Dermis microvascular lymphatic vessel endothelial cell (primary cell): ENCODE results near the gene PTDSS2. TPM values are rescaled to one million over a fixed set of nuclear protein-coding genes. Genes with fewer than 3 reads are reported as not detected.
A peak's percentile ranks its signal among the peaks of the same experiment; 100 is the strongest.

Experiments used
- DNase-seq, 2 donors: peaks; one replicate each; pipeline versions ENCODE4 v3.0.0 to v3.0.0-alpha.2; 2010; ENCODE audit warnings: low read depth in 2 of 2
- total RNA-seq: library from RNA; depleted of rRNA; stranded (reverse); fragments of >200 nt; gene quantifications from 2 replicates; pipeline ENCODE4 v1.2.1, GENCODE V29; 2014

Gene PTDSS2
- total RNA-seq, 1 donor from 2014 or later, result 19.4 TPM

DNA sequence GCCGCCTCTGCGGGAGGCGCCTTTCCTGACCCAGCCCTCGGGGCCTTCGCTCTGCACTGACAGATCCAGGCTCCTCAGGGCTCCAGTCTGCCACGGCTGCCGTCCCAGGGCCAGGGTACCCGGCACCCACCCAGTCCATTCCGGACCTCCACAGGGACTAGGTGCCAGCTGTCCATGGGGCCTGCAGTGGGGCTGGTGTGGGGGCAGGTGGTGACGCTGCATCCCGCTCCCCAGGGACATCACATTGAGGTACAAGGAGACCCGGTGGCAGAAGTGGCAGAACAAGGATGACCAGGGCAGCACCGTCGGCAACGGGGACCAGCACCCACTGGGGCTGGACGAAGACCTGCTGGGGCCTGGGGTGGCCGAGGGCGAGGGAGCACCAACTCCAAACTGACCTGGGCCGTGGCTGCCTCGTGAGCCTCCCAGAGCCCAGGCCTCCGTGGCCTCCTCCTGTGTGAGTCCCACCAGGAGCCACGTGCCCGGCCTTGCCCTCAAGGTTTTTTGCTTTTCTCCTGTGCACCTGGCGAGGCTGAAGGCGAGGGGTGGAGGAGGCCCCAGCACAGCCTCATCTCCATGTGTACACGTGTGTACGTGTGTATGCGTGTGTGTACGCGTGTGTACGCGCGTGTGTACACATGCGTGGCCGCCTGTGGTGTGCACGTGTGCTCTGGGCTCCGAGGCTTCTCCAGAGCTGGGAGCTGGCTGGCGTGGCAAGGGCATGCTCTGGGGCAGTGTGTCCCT lies 40.3 kb downstream of the PTDSS2 start:
- no peak for DNase-seq

DNA sequence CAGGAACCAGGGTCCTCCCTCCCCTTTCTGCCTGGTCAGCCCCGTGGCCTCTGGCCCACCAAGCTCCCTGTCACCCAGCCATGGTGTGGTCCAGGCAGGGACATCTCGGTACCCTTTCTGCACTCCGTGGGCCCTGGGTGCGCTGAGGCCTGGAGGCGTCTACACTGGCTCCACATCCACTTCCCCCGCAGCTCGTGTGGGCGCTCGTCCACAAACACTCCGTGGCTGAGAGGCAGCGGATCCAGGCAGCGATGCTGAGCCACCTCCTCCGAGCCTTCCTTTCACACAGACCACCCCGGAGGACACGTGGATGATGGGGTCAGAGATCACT lies 40.8 kb downstream of the PTDSS2 start:
- no peak for DNase-seq

GRCh38 chr11:491358-491757 lies 41.3 kb downstream of the PTDSS2 start:
- no peak for DNase-seq

- DNase-seq, result no peak
Observed at GRCh38 chr11:492427-493226, 42.5 kb downstream of the PTDSS2 start.

- no peak for DNase-seq
Observed at GRCh38 chr11:494761-495536, 44.9 kb downstream of the PTDSS2 start.

GRCh38 chr11:495537-495931 lies 45.5 kb downstream of the PTDSS2 start:
- DNase-seq, result peak in 1 of 2 donors; percentile 50

DNA sequence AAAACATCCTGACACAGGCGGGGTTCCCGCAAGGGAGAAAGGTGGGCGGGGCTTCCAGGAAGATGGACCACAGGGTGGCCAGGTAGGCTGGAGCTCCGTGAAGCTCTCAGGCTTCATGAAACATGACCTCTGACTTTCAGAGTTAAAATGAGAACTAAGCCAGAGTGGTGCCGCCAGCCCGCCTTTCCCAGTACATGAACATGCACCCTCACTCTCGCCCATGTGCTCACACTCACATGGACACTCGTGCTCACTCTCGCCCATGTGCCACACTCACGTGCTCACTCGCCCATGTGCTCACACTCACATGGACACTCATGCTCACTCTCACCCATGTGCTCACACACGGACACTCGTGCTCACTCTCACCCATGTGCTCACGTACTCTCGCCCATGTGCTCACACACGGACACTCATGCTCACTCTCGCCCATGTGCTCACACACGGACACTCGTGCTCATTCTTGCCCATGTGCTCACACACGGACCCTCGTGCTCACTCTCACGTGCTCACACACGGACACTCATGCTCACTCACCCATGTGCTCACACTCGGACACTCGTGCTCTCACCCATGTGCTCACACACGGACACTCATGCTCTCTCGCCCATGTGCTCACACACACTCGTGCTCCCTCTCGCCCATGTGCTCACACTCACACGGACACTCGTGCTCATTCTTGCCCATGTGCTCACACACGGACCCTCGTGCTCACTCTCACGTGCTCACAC lies 46.9 kb downstream of the PTDSS2 start:
- no peak for DNase-seq

DNA sequence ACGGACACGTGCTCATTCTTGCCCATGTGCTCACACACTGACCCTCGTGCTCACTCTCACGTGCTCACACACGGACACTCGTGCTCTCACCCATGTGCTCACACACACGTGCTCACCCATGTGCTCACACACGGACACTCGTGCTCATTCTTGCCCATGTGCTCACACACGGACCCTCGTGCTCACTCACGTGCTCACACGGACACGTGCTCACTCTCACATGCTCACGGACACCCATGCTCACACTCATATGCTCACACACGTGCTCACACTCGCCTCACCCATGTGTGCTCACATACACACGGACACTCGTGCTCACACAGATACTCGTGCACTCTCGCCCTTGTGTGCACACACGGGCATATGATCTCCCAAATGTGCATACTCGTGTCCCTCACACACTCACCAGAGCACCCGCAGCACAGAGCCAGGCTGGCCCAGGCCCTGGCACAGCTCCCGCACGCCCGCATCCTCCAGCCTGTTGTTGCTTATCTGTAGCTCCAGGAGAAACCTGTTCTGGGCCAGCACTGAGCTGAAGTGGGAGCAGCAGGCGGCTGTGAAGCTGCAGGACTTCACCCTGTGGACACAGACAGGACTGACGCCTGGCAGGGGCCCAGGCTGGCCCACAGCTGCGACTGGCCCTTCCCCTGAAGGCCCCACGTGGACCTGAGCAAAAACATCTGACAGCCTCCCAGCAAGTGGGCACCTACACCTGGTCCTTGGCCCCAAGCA lies 47.7 kb downstream of the PTDSS2 start:
- DNase-seq, result no peak

GRCh38 chr11:498297-499181 lies 48.5 kb downstream of the PTDSS2 start:
- no peak for DNase-seq

- no peak for DNase-seq
Observed at GRCh38 chr11:499201-500076, 49.4 kb downstream of the PTDSS2 start.

DNA sequence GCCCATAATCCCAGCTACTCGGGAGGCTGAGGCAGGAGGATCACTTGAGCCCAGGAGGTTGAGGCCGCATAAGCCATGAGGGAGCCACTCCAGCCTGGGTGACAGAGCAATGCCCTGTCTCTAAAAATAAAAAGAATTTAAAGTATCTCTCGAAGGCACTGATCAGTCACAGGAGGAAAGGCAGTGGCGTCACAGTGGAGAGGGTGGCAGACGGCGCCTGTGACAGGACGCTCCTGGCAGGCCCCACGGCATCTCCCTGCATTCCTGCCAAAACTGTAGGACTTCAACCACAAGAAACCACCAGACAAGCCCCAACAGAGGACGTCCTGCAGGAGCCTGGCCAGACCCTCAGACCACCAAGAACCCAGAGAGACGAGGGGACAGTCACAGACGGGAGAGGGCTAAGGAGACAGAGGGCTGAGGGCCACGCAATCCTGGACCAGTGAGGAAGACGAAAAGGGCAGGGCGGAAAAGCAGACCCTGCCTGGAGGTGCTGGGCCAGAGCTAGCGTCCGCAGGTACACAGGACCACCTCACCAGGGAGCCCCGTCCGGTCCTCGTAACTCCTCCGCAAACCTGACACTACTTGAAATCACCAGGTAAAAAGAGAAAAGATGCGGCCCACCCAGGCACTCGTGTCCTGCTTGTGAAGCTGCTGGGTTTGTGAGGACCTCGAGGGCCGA lies 51.1 kb downstream of the PTDSS2 start:
- no peak for DNase-seq

DNA sequence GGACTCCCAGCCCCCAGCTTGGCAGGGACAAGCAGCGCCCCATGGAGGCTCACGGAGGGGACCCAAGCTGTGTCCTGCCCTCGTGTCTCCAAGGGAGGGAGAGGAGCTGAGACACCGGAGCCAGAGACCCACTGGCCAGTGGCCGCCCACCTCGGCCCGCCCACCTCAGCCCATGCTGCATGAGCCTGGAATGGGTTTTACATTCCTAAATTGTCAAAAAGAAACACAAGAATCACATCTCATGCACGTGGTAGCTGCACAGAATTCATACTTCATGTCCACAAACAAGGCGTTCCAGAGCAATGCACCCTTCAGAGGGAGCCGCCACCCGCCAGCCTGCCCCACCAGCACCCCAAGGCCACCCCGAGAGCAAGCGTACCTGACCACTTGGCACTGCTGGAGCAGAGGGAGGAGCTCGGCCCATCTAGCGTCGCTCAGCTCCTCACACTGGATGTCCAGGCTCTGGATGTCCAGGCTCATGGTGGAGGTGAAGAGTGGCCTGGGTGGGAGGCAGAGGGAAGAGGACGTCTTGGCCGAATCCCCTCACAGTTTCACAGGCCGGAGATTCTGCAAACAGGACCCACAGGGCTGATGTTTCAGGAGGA lies 51.7 kb downstream of the PTDSS2 start:
- no peak for DNase-seq

- no peak for DNase-seq
Observed at GRCh38 chr11:502288-503178, 52.5 kb downstream of the PTDSS2 start.

- DNase-seq, result peak in 1 of 2 donors; percentile 39
Observed at GRCh38 chr11:503179-503981, 53.3 kb downstream of the PTDSS2 start.

GRCh38 chr11:504053-504993 lies 54.2 kb downstream of the PTDSS2 start:
- peak in 1 of 2 donors; percentile 47 for DNase-seq
